Activated CD8-positive, alpha-beta memory T cell treated with anti-CD3 and anti-CD28 coated beads for 1 hour (primary cell): ENCODE measurements around the gene OR8D2.

ENCODE experiments used
- DNase-seq, 2 donors: peaks; one replicate each; pipeline ENCODE4 v3.0.0-alpha.2; 2020; ENCODE audit warnings: low read depth in 1 of 2; ENCODE audit errors: extremely low read depth in 1 of 2

OR8D2 gene

GRCh38 chr11:124320097-124320496, at the start of gene OR8D2:
OR8D2 (minus strand) TSS chr11:124320197; CDS start chr11:124320197, 0 bp downstream.
- no peak for DNase-seq

- DNase-seq = no peak
Observed at GRCh38 chr11:124359566-124359965, 39.6 kb upstream of the OR8D2 start.

- DNase-seq = no peak
Observed at GRCh38 chr11:124346311-124346955, 26.4 kb upstream of the OR8D2 start.

GRCh38 chr11:124344346-124344745, 24.3 kb upstream of the OR8D2 start:
- DNase-seq = no peak

- no peak for DNase-seq
Observed at GRCh38 chr11:124340142-124340447, 20.1 kb upstream of the OR8D2 start.

GRCh38 chr11:124339396-124340141, 19.6 kb upstream of the OR8D2 start:
- no peak for DNase-seq

- DNase-seq = no peak
Observed at GRCh38 chr11:124331873-124332272, 11.9 kb upstream of the OR8D2 start.

- DNase-seq = no peak
Observed at GRCh38 chr11:124329787-124330478, 9.9 kb upstream of the OR8D2 start.

- no peak for DNase-seq
Observed at GRCh38 chr11:124327775-124328174, 7.8 kb upstream of the OR8D2 start.

- no peak for DNase-seq
Observed at GRCh38 chr11:124322356-124322755, 2.4 kb upstream of the OR8D2 start.

- DNase-seq = no peak
Observed at GRCh38 chr11:124315052-124315451, 4.9 kb downstream of the OR8D2 start.

GRCh38 chr11:124313849-124314248, 6.1 kb downstream of the OR8D2 start, which contains the start of gene OR8D1:
OR8D1 (minus strand) TSS chr11:124313949; CDS start chr11:124310766, 3,183 bp downstream.
- no peak for DNase-seq

GRCh38 chr11:124313131-124313530, 6.9 kb downstream of the OR8D2 start:
- no peak for DNase-seq

- DNase-seq = no peak
Observed at GRCh38 chr11:124311670-124312069, 8.3 kb downstream of the OR8D2 start.

- no peak for DNase-seq
Observed at GRCh38 chr11:124311269-124311668, 8.7 kb downstream of the OR8D2 start.

- no peak for DNase-seq
Observed at GRCh38 chr11:124310721-124311120, 9.3 kb downstream of the OR8D2 start.

GRCh38 chr11:124307093-124307492, 12.9 kb downstream of the OR8D2 start:
- DNase-seq = no peak

GRCh38 chr11:124302347-124303125, 17.5 kb downstream of the OR8D2 start:
- DNase-seq = no peak

- DNase-seq = no peak
Observed at GRCh38 chr11:124301548-124301947, 18.4 kb downstream of the OR8D2 start.

GRCh38 chr11:124297921-124298320, 22.1 kb downstream of the OR8D2 start:
- DNase-seq = no peak

GRCh38 chr11:124296016-124296415, 24.0 kb downstream of the OR8D2 start:
- DNase-seq = no peak
